ENCODE results near the gene NME3.

DNA sequence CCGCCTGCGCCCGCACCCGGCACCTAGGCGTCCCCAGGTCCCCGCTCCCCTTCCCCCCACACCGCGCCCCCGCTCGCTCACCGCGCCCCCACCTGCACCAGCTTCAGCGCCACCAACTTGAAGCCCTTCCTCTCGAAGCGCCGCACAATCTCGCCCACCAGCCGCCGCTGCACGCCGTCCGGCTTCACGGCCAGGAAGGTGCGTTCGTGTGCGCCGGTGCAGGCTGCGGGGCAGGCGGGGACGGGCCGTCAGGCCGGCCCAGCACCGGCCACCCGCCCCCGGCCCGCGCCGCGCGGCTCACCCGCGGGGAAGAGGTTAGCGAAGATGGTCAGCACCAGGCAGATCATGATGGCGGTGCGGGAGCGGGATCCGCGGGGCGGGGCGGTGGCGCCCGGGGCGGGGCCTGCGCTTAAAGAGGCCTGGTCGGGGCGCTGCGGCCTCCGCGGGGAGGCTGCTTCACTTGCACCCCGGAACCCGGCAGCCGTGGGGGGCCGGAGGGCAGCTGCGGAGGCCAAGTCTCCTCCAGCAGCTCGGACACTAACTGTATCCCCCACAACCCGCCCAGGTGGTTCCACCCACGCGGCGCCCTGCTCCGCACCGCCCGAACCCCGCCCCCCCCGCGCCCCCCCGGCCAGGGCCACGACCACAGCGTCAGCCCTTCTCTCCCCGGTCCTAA is at the start of gene NME3:
- TF ChIP-seq, protein P1, sequence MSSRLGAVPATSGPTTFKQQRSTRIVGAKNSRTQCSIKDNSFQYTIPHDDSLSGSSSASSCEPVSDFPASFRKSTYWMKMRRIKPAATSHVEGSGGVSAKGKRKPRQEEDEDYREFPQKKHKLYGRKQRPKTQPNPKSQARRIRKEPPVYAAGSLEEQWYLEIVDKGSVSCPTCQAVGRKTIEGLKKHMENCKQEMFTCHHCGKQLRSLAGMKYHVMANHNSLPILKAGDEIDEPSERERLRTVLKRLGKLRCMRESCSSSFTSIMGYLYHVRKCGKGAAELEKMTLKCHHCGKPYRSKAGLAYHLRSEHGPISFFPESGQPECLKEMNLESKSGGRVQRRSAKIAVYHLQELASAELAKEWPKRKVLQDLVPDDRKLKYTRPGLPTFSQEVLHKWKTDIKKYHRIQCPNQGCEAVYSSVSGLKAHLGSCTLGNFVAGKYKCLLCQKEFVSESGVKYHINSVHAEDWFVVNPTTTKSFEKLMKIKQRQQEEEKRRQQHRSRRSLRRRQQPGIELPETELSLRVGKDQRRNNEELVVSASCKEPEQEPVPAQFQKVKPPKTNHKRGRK (tag; IDR thresholded peaks at IDR 0.05), result no peak
- TF ChIP-seq SOX6 (IDR thresholded peaks at IDR 0.05) (no peak; the same call in 1 of the 2 replicates), TAF1 (IDR thresholded peaks at IDR 0.05; ENCODE audit: control insufficient read depth, extremely low read depth, insufficient read depth, low read length, severe bottlenecking) (no peak), MAZ (CRISPR knock-in tag; conservative IDR thresholded peaks at IDR 0.05 in 1 of 2, IDR thresholded peaks at IDR 0.05 in 1 of 2) (peak; percentile 67 to 86), POLR2AphosphoS5 (IDR thresholded peaks at IDR 0.05; ENCODE audit: control insufficient read depth, insufficient read depth, low read depth, low read length) (no peak), JUN (IDR thresholded peaks at IDR 0.05; ENCODE audit: borderline replicate concordance, low read depth, low read length) (no peak), JUN (CRISPR knock-in tag; IDR thresholded peaks at IDR 0.05; ENCODE audit: borderline replicate concordance) (no peak)
- TF ChIP-seq, protein P2, sequence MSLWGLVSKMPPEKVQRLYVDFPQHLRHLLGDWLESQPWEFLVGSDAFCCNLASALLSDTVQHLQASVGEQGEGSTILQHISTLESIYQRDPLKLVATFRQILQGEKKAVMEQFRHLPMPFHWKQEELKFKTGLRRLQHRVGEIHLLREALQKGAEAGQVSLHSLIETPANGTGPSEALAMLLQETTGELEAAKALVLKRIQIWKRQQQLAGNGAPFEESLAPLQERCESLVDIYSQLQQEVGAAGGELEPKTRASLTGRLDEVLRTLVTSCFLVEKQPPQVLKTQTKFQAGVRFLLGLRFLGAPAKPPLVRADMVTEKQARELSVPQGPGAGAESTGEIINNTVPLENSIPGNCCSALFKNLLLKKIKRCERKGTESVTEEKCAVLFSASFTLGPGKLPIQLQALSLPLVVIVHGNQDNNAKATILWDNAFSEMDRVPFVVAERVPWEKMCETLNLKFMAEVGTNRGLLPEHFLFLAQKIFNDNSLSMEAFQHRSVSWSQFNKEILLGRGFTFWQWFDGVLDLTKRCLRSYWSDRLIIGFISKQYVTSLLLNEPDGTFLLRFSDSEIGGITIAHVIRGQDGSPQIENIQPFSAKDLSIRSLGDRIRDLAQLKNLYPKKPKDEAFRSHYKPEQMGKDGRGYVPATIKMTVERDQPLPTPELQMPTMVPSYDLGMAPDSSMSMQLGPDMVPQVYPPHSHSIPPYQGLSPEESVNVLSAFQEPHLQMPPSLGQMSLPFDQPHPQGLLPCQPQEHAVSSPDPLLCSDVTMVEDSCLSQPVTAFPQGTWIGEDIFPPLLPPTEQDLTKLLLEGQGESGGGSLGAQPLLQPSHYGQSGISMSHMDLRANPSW (CRISPR knock-in tag; IDR thresholded peaks at IDR 0.05), result no peak
- TF ChIP-seq, protein P3, sequence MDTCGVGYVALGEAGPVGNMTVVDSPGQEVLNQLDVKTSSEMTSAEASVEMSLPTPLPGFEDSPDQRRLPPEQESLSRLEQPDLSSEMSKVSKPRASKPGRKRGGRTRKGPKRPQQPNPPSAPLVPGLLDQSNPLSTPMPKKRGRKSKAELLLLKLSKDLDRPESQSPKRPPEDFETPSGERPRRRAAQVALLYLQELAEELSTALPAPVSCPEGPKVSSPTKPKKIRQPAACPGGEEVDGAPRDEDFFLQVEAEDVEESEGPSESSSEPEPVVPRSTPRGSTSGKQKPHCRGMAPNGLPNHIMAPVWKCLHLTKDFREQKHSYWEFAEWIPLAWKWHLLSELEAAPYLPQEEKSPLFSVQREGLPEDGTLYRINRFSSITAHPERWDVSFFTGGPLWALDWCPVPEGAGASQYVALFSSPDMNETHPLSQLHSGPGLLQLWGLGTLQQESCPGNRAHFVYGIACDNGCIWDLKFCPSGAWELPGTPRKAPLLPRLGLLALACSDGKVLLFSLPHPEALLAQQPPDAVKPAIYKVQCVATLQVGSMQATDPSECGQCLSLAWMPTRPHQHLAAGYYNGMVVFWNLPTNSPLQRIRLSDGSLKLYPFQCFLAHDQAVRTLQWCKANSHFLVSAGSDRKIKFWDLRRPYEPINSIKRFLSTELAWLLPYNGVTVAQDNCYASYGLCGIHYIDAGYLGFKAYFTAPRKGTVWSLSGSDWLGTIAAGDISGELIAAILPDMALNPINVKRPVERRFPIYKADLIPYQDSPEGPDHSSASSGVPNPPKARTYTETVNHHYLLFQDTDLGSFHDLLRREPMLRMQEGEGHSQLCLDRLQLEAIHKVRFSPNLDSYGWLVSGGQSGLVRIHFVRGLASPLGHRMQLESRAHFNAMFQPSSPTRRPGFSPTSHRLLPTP (IDR thresholded peaks at IDR 0.05; ENCODE audit: borderline replicate concordance, extremely low read depth, insufficient read length), result no peak
- TF ChIP-seq, protein P4, sequence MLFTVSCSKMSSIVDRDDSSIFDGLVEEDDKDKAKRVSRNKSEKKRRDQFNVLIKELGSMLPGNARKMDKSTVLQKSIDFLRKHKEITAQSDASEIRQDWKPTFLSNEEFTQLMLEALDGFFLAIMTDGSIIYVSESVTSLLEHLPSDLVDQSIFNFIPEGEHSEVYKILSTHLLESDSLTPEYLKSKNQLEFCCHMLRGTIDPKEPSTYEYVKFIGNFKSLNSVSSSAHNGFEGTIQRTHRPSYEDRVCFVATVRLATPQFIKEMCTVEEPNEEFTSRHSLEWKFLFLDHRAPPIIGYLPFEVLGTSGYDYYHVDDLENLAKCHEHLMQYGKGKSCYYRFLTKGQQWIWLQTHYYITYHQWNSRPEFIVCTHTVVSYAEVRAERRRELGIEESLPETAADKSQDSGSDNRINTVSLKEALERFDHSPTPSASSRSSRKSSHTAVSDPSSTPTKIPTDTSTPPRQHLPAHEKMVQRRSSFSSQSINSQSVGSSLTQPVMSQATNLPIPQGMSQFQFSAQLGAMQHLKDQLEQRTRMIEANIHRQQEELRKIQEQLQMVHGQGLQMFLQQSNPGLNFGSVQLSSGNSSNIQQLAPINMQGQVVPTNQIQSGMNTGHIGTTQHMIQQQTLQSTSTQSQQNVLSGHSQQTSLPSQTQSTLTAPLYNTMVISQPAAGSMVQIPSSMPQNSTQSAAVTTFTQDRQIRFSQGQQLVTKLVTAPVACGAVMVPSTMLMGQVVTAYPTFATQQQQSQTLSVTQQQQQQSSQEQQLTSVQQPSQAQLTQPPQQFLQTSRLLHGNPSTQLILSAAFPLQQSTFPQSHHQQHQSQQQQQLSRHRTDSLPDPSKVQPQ (CRISPR knock-in tag; IDR thresholded peaks at IDR 0.05; ENCODE audit: borderline replicate concordance), result no peak
- TF ChIP-seq, protein P5, sequence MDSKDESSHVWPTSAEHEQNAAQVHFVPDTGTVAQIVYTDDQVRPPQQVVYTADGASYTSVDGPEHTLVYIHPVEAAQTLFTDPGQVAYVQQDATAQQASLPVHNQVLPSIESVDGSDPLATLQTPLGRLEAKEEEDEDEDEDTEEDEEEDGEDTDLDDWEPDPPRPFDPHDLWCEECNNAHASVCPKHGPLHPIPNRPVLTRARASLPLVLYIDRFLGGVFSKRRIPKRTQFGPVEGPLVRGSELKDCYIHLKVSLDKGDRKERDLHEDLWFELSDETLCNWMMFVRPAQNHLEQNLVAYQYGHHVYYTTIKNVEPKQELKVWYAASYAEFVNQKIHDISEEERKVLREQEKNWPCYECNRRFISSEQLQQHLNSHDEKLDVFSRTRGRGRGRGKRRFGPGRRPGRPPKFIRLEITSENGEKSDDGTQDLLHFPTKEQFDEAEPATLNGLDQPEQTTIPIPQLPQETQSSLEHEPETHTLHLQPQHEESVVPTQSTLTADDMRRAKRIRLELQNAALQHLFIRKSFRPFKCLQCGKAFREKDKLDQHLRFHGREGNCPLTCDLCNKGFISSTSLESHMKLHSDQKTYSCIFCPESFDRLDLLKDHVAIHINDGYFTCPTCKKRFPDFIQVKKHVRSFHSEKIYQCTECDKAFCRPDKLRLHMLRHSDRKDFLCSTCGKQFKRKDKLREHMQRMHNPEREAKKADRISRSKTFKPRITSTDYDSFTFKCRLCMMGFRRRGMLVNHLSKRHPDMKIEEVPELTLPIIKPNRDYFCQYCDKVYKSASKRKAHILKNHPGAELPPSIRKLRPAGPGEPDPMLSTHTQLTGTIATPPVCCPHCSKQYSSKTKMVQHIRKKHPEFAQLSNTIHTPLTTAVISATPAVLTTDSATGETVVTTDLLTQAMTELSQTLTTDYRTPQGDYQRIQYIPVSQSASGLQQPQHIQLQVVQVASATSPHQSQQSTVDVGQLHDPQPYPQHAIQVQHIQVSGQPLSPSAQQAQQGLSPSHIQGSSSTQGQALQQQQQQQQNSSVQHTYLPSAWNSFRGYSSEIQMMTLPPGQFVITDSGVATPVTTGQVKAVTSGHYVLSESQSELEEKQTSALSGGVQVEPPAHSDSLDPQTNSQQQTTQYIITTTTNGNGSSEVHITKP (IDR thresholded peaks at IDR 0.05; ENCODE audit: partially characterized antibody), result peak; percentile 86
